Mesendoderm (in vitro differentiated cells): Measurements from ENCODE around the gene BRD7.

Source experiments
- DNase-seq: peaks from one replicate; pipeline ENCODE4 v3.0.0; 2013
- H2AK5ac ChIP-seq: 2 replicates; pipeline ENCODE4 v1.6.1; 2013; ENCODE audit warnings: low read length, inconsistent platforms
- H2BK120ac ChIP-seq: 2 replicates; pipeline ENCODE4 v1.6.1; 2013; ENCODE audit warnings: low read depth, mild to moderate bottlenecking, low read length, moderate library complexity, mixed read lengths
- H2BK15ac ChIP-seq: replicated peaks from 2 replicates; pipeline ENCODE4 v1.6.1; 2013; ENCODE audit warnings: low read depth, mild to moderate bottlenecking, moderate library complexity
- H2BK5ac ChIP-seq: 2 replicates; pipeline ENCODE4 v1.6.1; 2013; ENCODE audit warnings: low read length, inconsistent platforms
- H3K18ac ChIP-seq: 2 replicates; pipeline ENCODE4 v1.6.1; 2013; ENCODE audit warnings: mild to moderate bottlenecking, low read length, mixed read lengths
- H3K23ac ChIP-seq: one replicate; pipeline ENCODE4 v1.6.1; 2013; ENCODE audit warnings: low read length
- H3K27ac ChIP-seq: 2 replicates; pipeline ENCODE4 v1.5.1; 2013; ENCODE audit warnings: low read depth, mild to moderate bottlenecking, inconsistent platforms, low read length, moderate library complexity
- H3K27me3 ChIP-seq: 2 replicates; pipeline ENCODE4 v1.6.1; 2013; ENCODE audit warnings: low read length, control low read depth, mild to moderate bottlenecking, inconsistent platforms; ENCODE audit not compliant: insufficient read depth, poor library complexity
- H3K36me3 ChIP-seq: 2 replicates; pipeline ENCODE4 v1.6.1; 2013; ENCODE audit warnings: low read length, inconsistent platforms; ENCODE audit not compliant: control insufficient read depth, insufficient read depth
- H3K4ac ChIP-seq: one replicate; pipeline ENCODE4 v1.6.1; 2013; ENCODE audit warnings: low read depth, mild to moderate bottlenecking, low read length, moderate library complexity
- H3K4me1 ChIP-seq: 2 replicates; pipeline ENCODE4 v1.6.1; 2013; ENCODE audit warnings: low read depth, low read length, inconsistent platforms; ENCODE audit not compliant: control insufficient read depth
- H3K4me2 ChIP-seq: 2 replicates; pipeline ENCODE4 v1.6.1; 2013; ENCODE audit warnings: low read length
- H3K4me3 ChIP-seq: 2 replicates; pipeline ENCODE4 v1.5.1; 2013; ENCODE audit warnings: mild to moderate bottlenecking, low read length
- H3K56ac ChIP-seq: one replicate; pipeline ENCODE4 v1.6.1; 2013; ENCODE audit warnings: low read length
- H3K79me1 ChIP-seq: 2 replicates; pipeline ENCODE4 v1.6.1; 2013; ENCODE audit warnings: low read length, inconsistent platforms
- H3K79me2 ChIP-seq: 2 replicates; pipeline ENCODE4 v1.6.1; 2013; ENCODE audit warnings: mild to moderate bottlenecking, low read length; ENCODE audit not compliant: control insufficient read depth, insufficient read depth
- H3K9ac ChIP-seq: 2 replicates; pipeline ENCODE4 v1.6.1; 2013; ENCODE audit warnings: low read length, inconsistent platforms
- H4K5ac ChIP-seq: one replicate; pipeline ENCODE4 v1.6.1; 2013; ENCODE audit warnings: low read length
- H4K8ac ChIP-seq: one replicate; pipeline ENCODE4 v1.6.1; 2013; ENCODE audit warnings: low read depth, mild to moderate bottlenecking, control low read depth, low read length, moderate library complexity
- WGBS: extraction: QIAGEN DNeasy Blood & Tissue Kit; methylation state at CpG from one replicate; pipeline ENCODE4 v1.1.7; 2013; ENCODE audit warnings: low lambda C conversion rate, missing lambda C conversion rate; ENCODE audit not compliant: insufficient coverage; ENCODE audit errors: extremely low coverage; 5-methylcytosine and 5-hydroxymethylcytosine counted together

BRD7 gene

GRCh38 chr16:50291719-50292565 is 76.8 kb downstream of the BRD7 start:
- H3K4me2 ChIP-seq = no peak overlapping the region
- H3K56ac ChIP-seq = no peak overlapping the region
- no peaks in the 10 kb centered on the region for H3K36me3 ChIP-seq
- H3K23ac ChIP-seq = no peak overlapping the region
- H3K4me1 ChIP-seq = no peaks in the 10 kb centered on the region
- no peak overlapping the region for H4K8ac ChIP-seq
- no peak overlapping the region for H2AK5ac ChIP-seq
- no peak overlapping the region for H2BK5ac ChIP-seq
- no peaks in the 10 kb centered on the region for H3K27me3 ChIP-seq
- no peak for DNase-seq
- no peak overlapping the region for H2BK15ac ChIP-seq
- no peak overlapping the region for H3K18ac ChIP-seq
- no peak overlapping the region for H3K27ac ChIP-seq
- H3K79me2 ChIP-seq = no peaks in the 10 kb centered on the region
- no peaks in the 10 kb centered on the region for H3K79me1 ChIP-seq
- no CpG with 5 or more reads among the region's 26 CpGs for WGBS
- no peak overlapping the region for H3K4me3 ChIP-seq
- H2BK120ac ChIP-seq = no peak overlapping the region
- no peak overlapping the region for H3K9ac ChIP-seq
- H4K5ac ChIP-seq = no peak overlapping the region
- no peak overlapping the region for H3K4ac ChIP-seq

GRCh38 chr16:50290856-50291255 is 77.9 kb downstream of the BRD7 start:
- H3K4ac ChIP-seq = no peak overlapping the region
- no peaks in the 10 kb centered on the region for H3K4me1 ChIP-seq
- H3K27ac ChIP-seq = no peak overlapping the region
- H4K8ac ChIP-seq = no peak overlapping the region
- H3K18ac ChIP-seq = no peak overlapping the region
- H2BK15ac ChIP-seq = no peak overlapping the region
- no CpG with 5 or more reads among the region's 6 CpGs for whole genome bisulfite sequencing
- no peak overlapping the region for H3K56ac ChIP-seq
- H3K4me2 ChIP-seq = no peak overlapping the region
- no peak overlapping the region for H2BK5ac ChIP-seq
- H3K79me1 ChIP-seq = no peaks in the 10 kb centered on the region
- H3K23ac ChIP-seq = no peak overlapping the region
- H3K4me3 ChIP-seq = no peak overlapping the region
- H2BK120ac ChIP-seq = no peak overlapping the region
- DNase-seq = no peak
- no peak overlapping the region for H4K5ac ChIP-seq
- H3K9ac ChIP-seq = no peak overlapping the region
- H3K27me3 ChIP-seq = no peaks in the 10 kb centered on the region
- H3K79me2 ChIP-seq = no peaks in the 10 kb centered on the region
- H3K36me3 ChIP-seq = no peaks in the 10 kb centered on the region
- H2AK5ac ChIP-seq = no peak overlapping the region

GRCh38 chr16:50289950-50290764 is 78.6 kb downstream of the BRD7 start:
- H4K5ac ChIP-seq = no peak overlapping the region
- H3K4me1 ChIP-seq = no peaks in the 10 kb centered on the region
- no CpG with 5 or more reads among the region's 30 CpGs for WGBS

GRCh38 chr16:50288920-50289319 is 79.9 kb downstream of the BRD7 start:
- H3K4me1 ChIP-seq = no peaks in the 10 kb centered on the region
- no peak overlapping the region for H3K4ac ChIP-seq
- H3K27ac ChIP-seq = no peak overlapping the region
- no peak overlapping the region for H2AK5ac ChIP-seq
- no peak overlapping the region for H4K8ac ChIP-seq
- H3K56ac ChIP-seq = no peak overlapping the region
- H3K4me3 ChIP-seq = no peak overlapping the region
- H3K9ac ChIP-seq = no peak overlapping the region
- H3K23ac ChIP-seq = no peak overlapping the region
- H3K4me2 ChIP-seq = no peak overlapping the region
- no peak overlapping the region for H4K5ac ChIP-seq
- H3K27me3 ChIP-seq = no peaks in the 10 kb centered on the region
- no peaks in the 10 kb centered on the region for H3K36me3 ChIP-seq
- H3K18ac ChIP-seq = no peak overlapping the region
- H2BK5ac ChIP-seq = no peak overlapping the region
- no peak overlapping the region for H2BK120ac ChIP-seq
- H3K79me1 ChIP-seq = no peaks in the 10 kb centered on the region
- WGBS = no CpG with 5 or more reads among the region's 3 CpGs
- no peaks in the 10 kb centered on the region for H3K79me2 ChIP-seq
- DNase-seq = no peak
- no peak overlapping the region for H2BK15ac ChIP-seq

More at GRCh38 chr16:50289950-50290764, 78.6 kb downstream of the BRD7 start:
- no peak overlapping the region for H4K8ac ChIP-seq
- no peak overlapping the region for H3K23ac ChIP-seq
- H3K4ac ChIP-seq = no peak overlapping the region
- no peak overlapping the region for H3K4me2 ChIP-seq
- no peak overlapping the region for H3K9ac ChIP-seq
- H3K56ac ChIP-seq = no peak overlapping the region
- H2BK15ac ChIP-seq = no peak overlapping the region
- no peak overlapping the region for H3K27ac ChIP-seq
- DNase-seq = no peak
- no peaks in the 10 kb centered on the region for H3K36me3 ChIP-seq
- H2BK120ac ChIP-seq = no peak overlapping the region
- no peaks in the 10 kb centered on the region for H3K79me1 ChIP-seq
- H2AK5ac ChIP-seq = no peak overlapping the region
- no peak overlapping the region for H3K18ac ChIP-seq
- H3K4me3 ChIP-seq = no peak overlapping the region
- no peaks in the 10 kb centered on the region for H3K79me2 ChIP-seq
- no peaks in the 10 kb centered on the region for H3K27me3 ChIP-seq
- H2BK5ac ChIP-seq = no peak overlapping the region

GRCh38 chr16:50288026-50288425 is 80.8 kb downstream of the BRD7 start:
- H2BK5ac ChIP-seq = no peak overlapping the region
- no peak overlapping the region for H4K8ac ChIP-seq
- no peak overlapping the region for H3K56ac ChIP-seq
- no peak overlapping the region for H2AK5ac ChIP-seq
- H3K79me1 ChIP-seq = no peaks in the 10 kb centered on the region
- H3K36me3 ChIP-seq = no peaks in the 10 kb centered on the region
- H3K4me1 ChIP-seq = no peaks in the 10 kb centered on the region
- WGBS = no CpG with 5 or more reads among the region's 17 CpGs
- H2BK15ac ChIP-seq = no peak overlapping the region
- no peak overlapping the region for H3K4me2 ChIP-seq
- H3K27ac ChIP-seq = no peak overlapping the region
- H3K23ac ChIP-seq = no peak overlapping the region
- no peak for DNase-seq
- H4K5ac ChIP-seq = no peak overlapping the region
- no peaks in the 10 kb centered on the region for H3K27me3 ChIP-seq
- H3K18ac ChIP-seq = no peak overlapping the region
- H3K4me3 ChIP-seq = no peak overlapping the region
- H3K9ac ChIP-seq = no peak overlapping the region
- no peak overlapping the region for H3K4ac ChIP-seq
- no peak overlapping the region for H2BK120ac ChIP-seq
- H3K79me2 ChIP-seq = no peaks in the 10 kb centered on the region
